Mesenchymal stem cell (in vitro differentiated cells and primary cell): ENCODE results near the gene RLN1.
"Not testable (repeated sequence)": the region's sequence is repeated elsewhere in the genome, so short reads cannot be mapped to it uniquely, and the experiment has no call there.

Experiments
- DNase-seq: peaks from one replicate; pipeline ENCODE4 v3.0.0-alpha.2; 2013
- H2AFZ ChIP-seq: one replicate; pipeline ENCODE4 v1.6.1; 2013; ENCODE audit warnings: low read depth, mild to moderate bottlenecking, control low read depth, inconsistent platforms, low read length, moderate library complexity
- H2AK5ac ChIP-seq: 2 replicates; pipeline ENCODE4 v1.6.1; 2013; ENCODE audit warnings: low read length, moderate library complexity, mild to moderate bottlenecking, inconsistent platforms; ENCODE audit not compliant: severe bottlenecking
- H2BK120ac ChIP-seq: one replicate; pipeline ENCODE4 v1.6.1; 2013; ENCODE audit warnings: low read depth, mild to moderate bottlenecking, inconsistent platforms, low read length, moderate library complexity
- H2BK12ac ChIP-seq, 2 experiments: one replicate each; pipeline ENCODE4 v1.6.1; 2013; ENCODE audit warnings: inconsistent platforms in 2 of 2, low read length in 2 of 2, mild to moderate bottlenecking in 2 of 2, moderate library complexity in 2 of 2, control low read depth in 1 of 2
- H2BK15ac ChIP-seq: one replicate; pipeline ENCODE4 v1.6.1; 2013; ENCODE audit warnings: mild to moderate bottlenecking, low read depth, inconsistent platforms; ENCODE audit not compliant: poor library complexity, severe bottlenecking
- H2BK5ac ChIP-seq: 2 replicates; pipeline ENCODE4 v1.6.1; 2013; ENCODE audit warnings: low read depth, mild to moderate bottlenecking, low read length, control low read depth, inconsistent platforms; ENCODE audit not compliant: poor library complexity, severe bottlenecking
- H3K14ac ChIP-seq, 2 experiments: one replicate each; pipeline ENCODE4 v1.6.1; 2013; ENCODE audit warnings: inconsistent platforms in 2 of 2, low read length in 2 of 2, control low read depth in 1 of 2, mild to moderate bottlenecking in 1 of 2, moderate library complexity in 1 of 2
- H3K18ac ChIP-seq, 2 experiments: one replicate each; pipeline ENCODE4 v1.6.1; 2013; ENCODE audit warnings: inconsistent platforms in 2 of 2, low read length in 2 of 2, control low read depth in 1 of 2, low read depth in 1 of 2, mild to moderate bottlenecking in 1 of 2
- H3K23ac ChIP-seq, 2 experiments: one replicate each; pipeline ENCODE4 v1.6.1; 2013; ENCODE audit warnings: inconsistent platforms in 2 of 2, low read length in 2 of 2, mild to moderate bottlenecking in 2 of 2, moderate library complexity in 2 of 2, control low read depth in 1 of 2
- H3K27ac ChIP-seq: 2 replicates; pipeline ENCODE4 v1.5.1; 2013; ENCODE audit warnings: mild to moderate bottlenecking, moderate library complexity, low read length, control low read depth, inconsistent platforms; ENCODE audit not compliant: poor library complexity, severe bottlenecking
- H3K27me3 ChIP-seq, 2 experiments: 2 replicates each; pipeline versions ENCODE4 v1.6.1 to v1.7.0; 2013; ENCODE audit warnings: low read length in 2 of 2, mild to moderate bottlenecking in 2 of 2, moderate library complexity in 2 of 2, control low read depth in 1 of 2, inconsistent platforms in 1 of 2; ENCODE audit not compliant: control insufficient read depth in 1 of 2, insufficient read depth in 1 of 2
- H3K36me3 ChIP-seq, 2 experiments: 2 replicates each; pipeline versions ENCODE4 v1.6.1 to v1.7.0; 2013; ENCODE audit warnings: low read length in 2 of 2, control low read depth in 1 of 2, inconsistent platforms in 1 of 2, low read depth in 1 of 2, mild to moderate bottlenecking in 1 of 2; ENCODE audit not compliant: insufficient read depth in 2 of 2, control insufficient read depth in 1 of 2
- H3K4ac ChIP-seq, 2 experiments: one replicate each; pipeline ENCODE4 v1.6.1; 2013; ENCODE audit warnings: inconsistent platforms in 2 of 2, low read length in 2 of 2, mild to moderate bottlenecking in 2 of 2, moderate library complexity in 2 of 2, control low read depth in 1 of 2, low read depth in 1 of 2
- H3K4me1 ChIP-seq: 2 replicates; pipeline ENCODE4 v1.6.1; 2013; ENCODE audit warnings: low read depth, low read length, control low read depth; ENCODE audit not compliant: control insufficient read depth, insufficient read depth
- H3K4me2 ChIP-seq: 2 replicates; pipeline ENCODE4 v1.6.1; 2013; ENCODE audit warnings: low read length, mild to moderate bottlenecking, inconsistent platforms; ENCODE audit not compliant: poor library complexity, severe bottlenecking
- H3K4me3 ChIP-seq, 2 experiments: 2 replicates each; pipeline versions ENCODE4 v1.5.1 to v1.7.0; 2013; ENCODE audit warnings: low read length in 2 of 2, mild to moderate bottlenecking in 2 of 2, control low read depth in 1 of 2, low read depth in 1 of 2; ENCODE audit not compliant: insufficient read depth in 1 of 2
- H3K79me1 ChIP-seq: replicated peaks from 2 replicates; pipeline ENCODE4 v1.6.1; 2013; ENCODE audit warnings: mild to moderate bottlenecking, control low read depth, low read length, inconsistent platforms; ENCODE audit not compliant: poor library complexity, severe bottlenecking
- H3K9ac ChIP-seq: 2 replicates; pipeline ENCODE4 v1.7.0; 2013; ENCODE audit warnings: mild to moderate bottlenecking, low read length, moderate library complexity
- H3K9me3 ChIP-seq: 2 replicates; pipeline ENCODE4 v1.7.0; 2013; ENCODE audit warnings: mild to moderate bottlenecking, low read length; ENCODE audit not compliant: control insufficient read depth
- H4K8ac ChIP-seq: one replicate; pipeline ENCODE4 v1.6.1; 2013; ENCODE audit warnings: inconsistent platforms, mild to moderate bottlenecking, low read length, moderate library complexity
- H4K91ac ChIP-seq: one replicate; pipeline ENCODE4 v1.6.1; 2013; ENCODE audit warnings: mild to moderate bottlenecking, low read length, inconsistent platforms
- WGBS: methylation state at CpG from one replicate; pipeline ENCODE4 v1.1.7; 2013; ENCODE audit warnings: mixed read lengths; 5-methylcytosine and 5-hydroxymethylcytosine counted together

The RLN1 gene

GRCh38 chr9:5336688-5337087, 3.0 kb downstream of the RLN1 start:
- Histone ChIP-seq H2AK5ac (no peak overlapping the region), H3K79me1 (no peaks in the 10 kb centered on the region), H2BK120ac (no peak overlapping the region), H2AFZ (no peak overlapping the region), H2BK12ac (no peak overlapping the region), H3K4ac (no peak overlapping the region), H3K36me3 (no peaks in the 10 kb centered on the region), H3K4me2 (no peak overlapping the region), H3K27ac (no peak overlapping the region), H3K23ac (no peak overlapping the region), H2BK5ac (no peak overlapping the region), H3K18ac (no peak overlapping the region), H3K9me3 (no peaks in the 10 kb centered on the region), H3K14ac (no peak overlapping the region), H4K8ac (no peak overlapping the region), H4K91ac (no peak overlapping the region), H3K9ac (no peak overlapping the region), H3K4me3 (no peak overlapping the region), H3K27me3 (no peaks in the 10 kb centered on the region), H3K4me1 (peaks cover 2% of the 10 kb centered on the region), H2BK15ac (no peak overlapping the region)
- 83% methylated on average over 4 of the region's 4 CpGs for WGBS
- no peak for DNase-seq

- H4K8ac ChIP-seq, H2BK12ac ChIP-seq, H3K4ac ChIP-seq, H3K9ac ChIP-seq, H3K36me3 ChIP-seq, H3K23ac ChIP-seq, H4K91ac ChIP-seq, H2AK5ac ChIP-seq, H3K27ac ChIP-seq, H2AFZ ChIP-seq, H2BK15ac ChIP-seq, H3K18ac ChIP-seq, H3K79me1 ChIP-seq, H3K4me2 ChIP-seq, H3K4me3 ChIP-seq, DNase-seq, H2BK120ac ChIP-seq, H3K14ac ChIP-seq, H3K9me3 ChIP-seq, H3K27me3 ChIP-seq, H3K4me1 ChIP-seq, H2BK5ac ChIP-seq: not testable (repeated sequence)
- 89% methylated on average over 3 of the region's 3 CpGs for WGBS
Observed at GRCh38 chr9:5331276-5331675, 8.4 kb downstream of the RLN1 start.

GRCh38 chr9:5326893-5327548, 12.7 kb downstream of the RLN1 start:
- Histone ChIP-seq H3K36me3 (no peaks in the 10 kb centered on the region), H2BK5ac (no peak overlapping the region), H2AK5ac (no peak overlapping the region), H3K4me1 (no peaks in the 10 kb centered on the region), H4K91ac (no peak overlapping the region), H3K9me3 (no peaks in the 10 kb centered on the region), H3K14ac (no peak overlapping the region), H3K9ac (no peak overlapping the region), H3K18ac (no peak overlapping the region), H2BK12ac (no peak overlapping the region), H3K4me3 (no peak overlapping the region), H3K4me2 (no peak overlapping the region), H2AFZ (no peak overlapping the region), H2BK120ac (no peak overlapping the region), H3K27me3 (peaks cover 0 to 10% of the 10 kb centered on the region in 2 experiments), H3K79me1 (no peaks in the 10 kb centered on the region), H2BK15ac (no peak overlapping the region), H3K23ac (no peak overlapping the region), H4K8ac (peak overlapping the region; percentile 59), H3K27ac (no peak overlapping the region), H3K4ac (no peak overlapping the region)
- WGBS = 63% methylated on average over 10 of the region's 10 CpGs
- peak; percentile 43 for DNase-seq

GRCh38 chr9:5326187-5326586, 13.5 kb downstream of the RLN1 start:
- H3K9me3 ChIP-seq = no peaks in the 10 kb centered on the region
- no peaks in the 10 kb centered on the region for H3K4me1 ChIP-seq
- no peak overlapping the region for H4K8ac ChIP-seq
- H3K4me2 ChIP-seq = no peak overlapping the region
- no peak overlapping the region for H2BK12ac ChIP-seq
- DNase-seq = no peak
- H3K79me1 ChIP-seq = no peaks in the 10 kb centered on the region
- H3K9ac ChIP-seq = no peak overlapping the region
- H2BK120ac ChIP-seq = no peak overlapping the region
- H2AK5ac ChIP-seq = no peak overlapping the region
- H3K18ac ChIP-seq = no peak overlapping the region
- H3K4me3 ChIP-seq = no peak overlapping the region
- H2AFZ ChIP-seq = no peak overlapping the region
- H2BK5ac ChIP-seq = no peak overlapping the region
- H3K14ac ChIP-seq = no peak overlapping the region
- no peaks in the 10 kb centered on the region for H3K36me3 ChIP-seq
- H3K23ac ChIP-seq = no peak overlapping the region
- no peak overlapping the region for H4K91ac ChIP-seq
- no peak overlapping the region for H3K4ac ChIP-seq
- H3K27me3 ChIP-seq = peaks cover 0 to 10% of the 10 kb centered on the region in 2 experiments
- H2BK15ac ChIP-seq = no peak overlapping the region
- no peak overlapping the region for H3K27ac ChIP-seq
